NCI-H2196 (cell line): Measurements from ENCODE around the gene RNF183.
A peak's percentile ranks its signal among the peaks of the same experiment; 100 is the strongest.

Source experiments
- DNase-seq: peaks from one replicate; lab custom pipeline; 2025; ENCODE audit not compliant: unreplicated experiment; lab: John Stamatoyannopoulos, UW

Gene RNF183, protein sequence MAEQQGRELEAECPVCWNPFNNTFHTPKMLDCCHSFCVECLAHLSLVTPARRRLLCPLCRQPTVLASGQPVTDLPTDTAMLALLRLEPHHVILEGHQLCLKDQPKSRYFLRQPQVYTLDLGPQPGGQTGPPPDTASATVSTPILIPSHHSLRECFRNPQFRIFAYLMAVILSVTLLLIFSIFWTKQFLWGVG

DNA sequence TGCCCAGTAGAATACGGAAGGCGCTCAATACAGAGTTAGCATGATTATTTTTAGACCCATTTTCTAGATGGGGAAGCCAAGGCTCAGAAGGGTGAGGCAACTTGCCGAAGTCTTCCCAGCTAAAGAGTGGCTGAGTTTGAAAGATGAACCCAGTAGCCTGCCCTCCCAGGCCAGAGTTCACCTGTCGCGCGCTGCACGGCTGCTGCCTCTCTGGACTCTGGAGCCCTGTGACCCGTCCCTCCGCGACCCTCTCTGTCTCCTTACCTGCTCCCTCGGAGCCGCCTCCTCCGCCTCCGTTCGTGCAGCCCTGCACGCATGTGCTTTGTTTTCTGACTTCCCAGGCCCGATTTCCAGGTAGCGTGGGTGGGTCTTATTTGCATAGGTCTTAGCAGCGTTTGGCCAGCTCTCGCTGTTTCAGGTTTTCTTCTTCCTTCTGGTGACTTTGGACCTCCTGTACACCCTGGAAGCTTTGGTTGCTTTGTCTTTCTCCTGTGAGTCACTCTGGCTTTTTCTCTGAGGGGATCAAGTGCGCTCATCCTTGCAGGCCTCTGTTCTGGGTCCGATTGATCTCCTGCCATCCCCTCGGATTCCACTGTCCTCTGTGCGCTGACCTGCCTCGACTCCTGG is at the start of gene RNF183:
RNF183 (minus strand) TSS at position 585 of the 627 bp plus-strand sequence. CDS start 5,192 bp downstream, outside the sequence.
- no peak for DNase-seq

DNA sequence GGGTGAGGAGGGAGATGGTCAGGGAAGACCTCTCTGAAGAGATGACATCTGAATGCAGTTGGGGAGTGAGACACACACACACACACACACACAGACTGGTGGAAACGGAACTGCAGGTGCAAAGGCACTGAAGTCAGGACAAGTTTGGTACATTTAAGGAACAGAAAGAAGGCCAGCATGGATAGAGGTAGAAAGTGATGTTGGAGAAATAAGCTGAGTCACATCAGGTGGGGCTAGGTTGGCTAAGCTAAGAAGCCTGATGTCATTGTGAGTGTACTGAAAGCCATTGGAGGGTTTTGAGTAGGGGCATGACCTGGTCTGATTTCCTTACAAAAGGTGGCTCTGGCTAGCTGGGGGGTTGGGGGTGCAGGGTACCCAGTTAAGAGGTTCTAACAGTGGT is 49.2 kb upstream of the RNF183 start:
- DNase-seq: no peak

DNA sequence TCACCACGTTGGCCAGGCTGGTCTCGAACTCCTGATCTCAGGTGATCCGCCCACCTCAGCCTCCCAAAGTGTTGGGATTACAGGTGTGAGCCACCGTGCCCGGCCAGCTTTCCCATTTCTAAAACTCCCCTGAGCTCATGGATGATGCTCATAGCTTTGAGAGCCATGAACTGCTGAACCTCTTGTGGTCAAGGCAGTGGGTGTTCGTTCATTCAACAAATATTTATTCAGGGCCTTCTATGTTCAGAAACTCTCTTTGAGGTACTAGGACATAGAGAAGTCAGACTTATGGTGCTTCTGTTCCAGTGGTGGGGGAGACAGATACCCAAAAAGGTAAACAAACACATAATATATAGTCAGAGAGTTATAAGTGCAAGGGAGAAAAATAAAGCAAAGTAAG is 48.8 kb upstream of the RNF183 start:
- no peak for DNase-seq

DNA sequence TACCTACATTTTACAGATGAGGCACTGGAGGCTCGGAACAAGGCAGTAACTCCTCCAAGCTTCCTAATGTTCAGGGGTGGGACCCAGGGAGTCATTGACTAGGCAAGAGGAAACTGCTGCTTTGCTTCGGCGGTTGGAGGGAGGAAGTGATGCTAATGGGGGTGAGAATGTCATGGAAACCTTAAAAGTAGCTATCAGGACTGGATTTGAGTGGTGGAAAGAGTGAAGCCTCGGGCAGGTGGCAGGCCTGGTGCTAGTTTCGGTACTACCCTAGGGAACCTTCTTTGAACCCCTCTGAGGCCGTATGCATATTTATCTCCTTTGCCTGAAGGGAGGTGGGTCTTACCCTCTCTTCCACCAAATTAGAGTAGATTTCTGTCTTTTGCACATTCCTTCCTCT is 47.8 kb upstream of the RNF183 start:
- DNase-seq: no peak

DNA sequence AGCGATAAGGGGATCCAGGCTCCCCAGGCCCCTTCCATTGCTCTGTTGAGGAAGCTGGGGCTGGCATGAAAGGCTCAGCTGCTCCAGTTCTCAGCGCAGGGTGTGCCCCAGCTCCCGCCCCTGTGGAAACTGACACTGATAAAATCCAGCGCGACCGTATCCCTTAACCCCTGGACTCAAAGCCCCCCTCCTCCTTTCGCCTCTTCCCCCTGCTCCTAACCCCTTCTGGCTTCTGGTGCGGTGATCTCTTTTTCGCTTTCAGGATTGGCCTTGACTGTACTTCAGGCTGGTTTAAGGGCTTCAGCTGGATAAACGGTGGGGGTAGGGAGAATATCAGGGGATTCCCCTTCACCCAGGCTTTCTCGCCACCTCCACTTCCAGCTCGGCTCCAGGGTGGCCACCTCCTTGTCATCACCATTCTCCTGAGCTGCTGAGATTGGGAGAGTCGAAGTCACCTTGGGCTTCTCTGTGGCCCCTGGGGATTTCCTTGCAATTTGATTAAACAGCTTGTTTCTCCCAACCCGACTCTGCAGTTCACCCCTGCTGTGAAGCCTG is 47.0 kb upstream of the RNF183 start:
- DNase-seq: no peak

DNA sequence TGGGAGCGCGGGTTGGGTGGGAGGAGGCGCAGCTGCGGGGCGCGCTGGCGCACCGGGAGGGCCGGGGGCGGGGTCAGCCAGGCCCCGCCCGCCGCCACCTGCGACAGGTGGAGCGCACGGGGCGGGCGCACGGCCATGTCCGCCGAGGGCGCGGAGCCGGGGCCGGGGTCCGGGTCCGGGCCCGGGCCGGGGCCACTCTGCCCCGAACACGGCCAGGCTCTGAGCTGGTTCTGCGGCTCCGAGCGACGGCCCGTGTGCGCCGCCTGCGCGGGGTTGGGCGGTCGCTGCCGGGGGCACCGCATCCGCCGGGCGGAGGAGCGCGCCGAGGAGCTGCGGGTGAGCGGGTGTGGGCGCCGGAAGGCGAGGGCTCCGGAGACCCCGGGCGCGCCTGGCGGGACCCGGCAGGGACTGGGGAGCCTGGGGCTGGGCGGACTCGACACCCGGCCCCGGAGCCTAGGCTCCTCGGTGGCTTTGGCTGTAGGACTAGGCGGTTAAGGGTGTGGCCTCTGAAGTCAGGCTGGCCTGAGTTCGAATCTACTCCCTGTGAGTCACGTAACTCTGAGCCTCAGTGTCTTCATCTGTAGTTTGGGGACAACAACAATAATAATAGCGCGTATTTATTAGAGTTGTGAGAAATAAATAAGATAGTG is 46.4 kb upstream of the RNF183 start, which contains the start of gene BSPRY:
BSPRY (plus strand) TSS at position 97 of the 650 bp plus-strand sequence; CDS start at position 136, 39 bp downstream.
- no peak for DNase-seq

DNA sequence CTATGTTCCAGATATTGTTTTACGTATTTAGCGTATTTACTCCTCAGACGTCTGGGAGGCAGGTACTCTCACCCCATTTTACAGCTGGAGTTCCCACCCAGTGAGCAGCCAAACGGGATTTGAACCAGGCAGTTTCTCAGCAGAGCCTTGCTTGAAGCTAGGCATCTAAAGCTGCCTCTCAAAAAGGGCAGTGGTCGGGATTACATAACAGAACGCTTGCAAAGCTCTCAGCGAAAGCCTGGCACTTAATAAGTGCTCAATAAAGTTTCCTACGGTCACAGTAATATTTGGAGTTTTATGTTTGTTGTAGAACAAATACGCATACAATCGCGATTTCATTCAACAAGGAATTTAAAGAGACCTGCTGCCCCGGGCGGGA is 45.9 kb upstream of the RNF183 start:
- peak; percentile 69 for DNase-seq

DNA sequence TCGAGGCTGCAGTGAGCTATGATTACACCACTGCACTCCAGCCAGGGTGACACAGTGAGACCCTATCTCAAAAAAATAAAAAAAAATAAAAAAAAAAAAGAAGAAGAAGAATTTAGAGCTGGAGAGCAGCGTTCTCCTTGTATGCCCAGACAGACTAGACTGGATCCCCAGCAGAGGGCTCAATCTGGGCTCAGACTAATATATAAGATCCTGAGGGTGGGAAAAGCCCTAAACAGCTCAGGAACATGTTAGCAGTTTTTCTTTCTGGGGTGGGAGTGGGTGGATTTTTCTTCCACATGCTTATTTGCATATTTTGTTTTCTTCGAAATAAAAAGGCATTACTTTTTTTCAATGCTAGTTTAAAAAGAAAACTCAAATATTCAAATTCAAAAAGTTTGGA is 45.3 kb upstream of the RNF183 start:
- no peak for DNase-seq

DNA sequence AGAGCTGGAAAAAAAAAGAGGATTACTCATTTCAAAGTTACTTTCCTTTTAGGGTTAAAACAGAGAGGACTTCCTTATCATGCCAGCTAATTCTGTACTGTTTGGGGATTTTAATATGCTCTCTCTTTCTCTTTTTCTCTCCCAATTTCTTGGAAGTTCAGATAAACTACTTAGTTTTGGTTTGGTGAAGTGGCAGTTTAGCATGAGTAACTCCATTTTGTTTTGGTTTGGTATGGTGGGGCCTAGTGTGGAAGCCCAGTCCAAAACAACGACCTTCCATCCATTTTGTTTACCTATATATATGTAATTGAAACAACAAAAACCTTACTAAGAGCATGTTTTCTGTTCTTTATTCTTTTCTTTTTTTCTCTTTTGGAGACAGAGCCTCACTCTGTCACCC is 42.5 kb upstream of the RNF183 start:
- DNase-seq: no peak

DNA sequence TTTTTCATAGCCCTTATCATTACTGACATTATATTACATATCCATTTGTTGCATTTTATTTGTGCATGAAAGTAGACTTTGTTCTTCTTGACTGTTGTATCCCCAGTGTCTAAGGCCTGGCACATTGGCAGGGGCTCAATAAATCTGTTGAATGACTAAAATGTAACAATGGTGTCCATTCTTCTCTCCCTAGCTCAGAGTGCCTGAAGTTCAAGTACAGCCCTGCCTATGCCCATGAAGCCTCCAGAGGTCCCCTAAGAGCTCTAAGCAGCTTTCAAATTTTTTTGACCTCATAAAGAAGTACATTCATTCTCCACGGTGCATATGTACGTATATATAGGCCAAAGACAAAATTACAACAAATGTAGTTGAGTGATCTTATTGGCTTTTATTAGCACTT is 42.0 kb upstream of the RNF183 start:
- no peak for DNase-seq

DNA sequence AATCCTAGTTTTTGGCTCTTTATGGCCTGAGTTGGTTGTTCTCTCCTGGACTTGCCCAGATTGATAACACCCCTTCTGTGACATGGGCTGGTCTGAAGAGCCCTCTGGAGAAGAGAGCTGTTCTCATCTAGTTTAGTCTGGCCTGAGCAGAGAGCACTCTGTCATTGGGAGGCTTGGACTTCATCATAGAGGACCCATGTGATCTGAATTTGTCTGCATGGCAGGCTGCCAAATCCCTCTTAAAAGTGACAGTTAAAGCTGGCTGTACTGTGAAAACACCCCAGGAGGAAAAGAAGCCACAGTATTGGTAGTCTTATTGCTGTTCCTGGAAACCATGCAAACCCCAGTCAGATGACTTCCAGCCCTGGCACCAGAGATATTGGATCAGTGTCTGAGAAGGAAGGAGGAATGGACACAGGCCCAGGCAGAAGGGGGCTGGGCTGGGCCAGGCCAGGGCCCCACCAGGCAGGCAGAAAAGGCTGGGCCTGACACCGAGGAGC is 40.6 kb upstream of the RNF183 start:
- DNase-seq: peak; percentile 96

DNA sequence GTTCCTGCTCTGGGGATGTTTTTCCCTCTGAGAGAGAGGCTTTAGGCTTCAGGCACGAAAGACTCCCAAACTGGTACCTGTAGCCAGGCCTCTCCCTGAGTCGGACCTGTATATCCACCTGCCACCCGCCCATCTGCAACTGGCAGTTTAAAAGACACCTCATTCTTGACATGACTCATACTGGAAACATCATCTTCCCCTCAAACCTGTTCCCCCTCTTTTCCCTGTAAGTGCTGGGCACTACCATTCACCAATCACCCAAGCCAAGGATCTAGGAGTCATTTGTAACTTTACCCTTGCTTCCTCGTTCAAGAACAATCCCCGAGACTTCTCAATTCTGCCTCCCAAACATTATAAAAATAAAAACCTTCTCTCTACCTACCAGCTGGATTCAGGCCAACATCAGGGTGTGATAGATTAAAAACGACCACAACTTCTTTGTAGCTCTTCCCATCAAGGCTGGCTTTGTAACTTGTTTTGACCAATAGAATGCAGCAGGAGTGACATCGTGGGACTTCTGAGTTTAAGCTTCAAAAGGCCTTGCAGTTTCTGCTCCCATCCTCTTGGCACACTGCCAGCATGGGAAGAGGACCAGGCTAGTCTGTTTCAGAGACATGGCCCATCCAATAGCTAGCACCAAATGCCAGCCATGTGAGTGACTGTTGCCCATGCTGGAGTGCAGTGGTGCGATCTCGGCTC is 38.7 kb upstream of the RNF183 start:
- peak; percentile 92 for DNase-seq

DNA sequence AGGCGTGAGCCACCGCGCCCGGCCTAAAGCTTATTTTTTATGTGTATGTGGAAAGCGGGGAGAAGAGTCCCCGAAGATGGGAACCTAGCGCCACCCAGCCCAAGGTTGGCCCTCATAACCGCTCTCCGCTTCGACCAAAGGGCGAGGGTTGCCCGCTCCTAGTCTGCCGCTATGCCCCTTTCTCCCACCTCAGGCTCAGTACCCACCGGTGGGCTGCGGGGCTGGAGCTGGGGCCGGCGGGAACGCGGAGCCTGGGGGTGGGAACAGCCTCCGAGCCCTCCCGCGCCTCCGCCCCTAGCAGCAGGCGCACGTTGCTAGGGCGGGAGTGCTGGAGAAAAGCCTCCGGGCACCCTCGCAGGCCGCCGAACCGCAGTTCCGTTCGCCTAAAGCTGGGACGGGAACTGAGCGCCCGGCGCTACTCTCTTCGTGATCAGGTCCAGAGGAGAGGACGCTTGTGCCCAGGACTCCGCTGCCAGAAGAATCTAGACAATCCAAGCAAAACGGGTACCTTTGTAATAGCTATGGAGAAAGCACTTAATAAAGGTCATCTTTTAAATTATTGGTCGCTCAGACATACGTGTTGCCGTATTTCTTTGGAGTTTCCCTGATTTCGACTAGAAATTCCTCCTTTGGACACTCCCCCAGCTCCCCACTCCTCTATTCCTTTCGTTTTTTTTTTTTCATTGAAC is 37.0 kb upstream of the RNF183 start, which contains the start of gene WDR31:
WDR31 (minus strand) TSS at position 265 of the 689 bp plus-strand sequence. CDS start 8,253 bp downstream, outside the sequence.
- DNase-seq: peak; percentile 86

DNA sequence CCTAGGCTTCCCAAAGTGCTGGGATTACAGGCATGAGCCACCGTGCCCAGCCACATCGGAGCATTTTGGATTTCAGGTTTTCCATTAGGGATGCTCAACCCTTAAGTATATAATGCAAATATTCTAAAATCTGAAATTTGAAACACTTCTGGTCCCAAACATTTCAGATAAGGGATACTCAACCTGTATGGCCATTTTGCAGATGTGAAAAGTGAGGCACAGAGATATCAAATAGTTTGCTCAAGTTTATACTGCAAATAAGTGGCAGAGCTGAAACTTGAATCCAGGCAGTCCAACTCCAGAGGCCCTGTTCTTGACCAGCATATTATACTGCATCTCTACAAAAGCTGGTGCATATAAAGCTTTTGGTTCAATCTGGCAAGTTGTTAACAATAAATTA is 34.5 kb upstream of the RNF183 start:
- DNase-seq: no peak

DNA sequence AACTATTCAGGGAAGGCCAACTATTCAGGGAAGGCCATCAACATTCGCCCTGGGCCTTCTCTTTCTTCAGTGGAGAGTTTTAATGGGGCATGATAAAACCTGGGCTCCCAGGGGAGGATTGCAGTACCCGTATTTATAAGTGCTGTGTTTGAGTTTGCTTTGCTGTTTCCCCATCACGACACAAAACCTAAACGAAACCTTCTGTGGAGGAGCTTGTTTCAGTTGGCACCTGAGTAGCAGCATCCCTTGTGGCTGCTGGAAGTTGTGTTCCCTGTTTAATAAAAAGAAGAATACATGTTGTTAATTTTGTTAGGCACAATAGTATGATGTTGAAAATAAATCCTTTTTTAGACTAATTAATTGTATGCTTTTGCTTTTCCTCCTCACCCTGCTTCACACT is 28.6 kb upstream of the RNF183 start:
- no peak for DNase-seq

DNA sequence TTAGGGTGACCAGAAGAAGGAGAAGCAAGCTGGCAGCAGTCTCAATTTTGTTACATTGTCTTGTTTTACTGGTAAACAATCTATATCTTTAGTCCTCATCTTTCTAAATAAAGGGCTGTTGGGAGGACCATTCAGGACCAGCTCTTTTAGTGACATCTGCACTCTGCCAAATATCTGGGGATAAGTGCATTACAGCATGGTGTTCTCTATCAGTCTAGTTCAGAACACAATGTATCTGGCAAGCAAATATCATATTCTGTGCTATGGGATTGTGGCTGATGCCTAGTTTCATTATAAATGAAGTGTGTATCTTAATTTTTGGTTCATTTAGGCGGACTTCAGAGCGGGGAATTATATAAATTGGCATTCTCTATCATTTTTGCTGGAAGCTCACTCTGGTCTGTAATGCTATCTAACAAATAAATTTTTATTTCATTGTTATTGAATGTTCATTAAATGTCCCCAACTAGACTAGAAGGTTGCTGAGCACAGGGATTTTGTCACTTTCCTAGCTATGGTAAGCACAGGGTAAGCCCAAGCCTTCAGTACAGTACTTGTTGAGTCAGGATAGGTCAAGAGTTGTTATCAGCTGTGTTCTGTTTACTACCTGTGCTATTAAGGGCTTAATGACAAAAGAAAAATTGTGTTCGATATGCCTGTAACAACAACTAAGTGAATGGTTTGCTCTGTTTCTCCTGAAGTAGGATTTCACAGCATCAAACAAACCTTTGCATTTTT is 25.0 kb upstream of the RNF183 start:
- DNase-seq: no peak

DNA sequence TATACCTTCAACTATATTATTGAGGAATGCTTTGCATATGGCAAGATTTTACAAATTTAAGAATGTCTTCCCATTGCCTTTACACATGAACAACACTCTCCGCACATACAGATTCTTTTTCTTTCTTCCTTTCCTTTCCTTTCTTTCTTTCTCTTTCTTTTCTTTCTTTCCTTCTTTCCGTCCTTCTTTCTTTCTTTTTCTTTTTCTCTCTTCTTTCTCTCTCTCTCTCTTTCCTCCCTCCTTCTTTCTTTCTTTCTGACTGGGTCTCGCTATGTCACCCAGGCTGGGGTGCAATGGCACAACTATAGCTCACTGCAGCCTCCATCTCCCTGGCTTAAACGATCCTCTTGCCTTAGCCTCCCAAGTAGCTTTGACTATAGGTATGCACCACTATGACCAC is 23.1 kb upstream of the RNF183 start:
- DNase-seq: no peak

DNA sequence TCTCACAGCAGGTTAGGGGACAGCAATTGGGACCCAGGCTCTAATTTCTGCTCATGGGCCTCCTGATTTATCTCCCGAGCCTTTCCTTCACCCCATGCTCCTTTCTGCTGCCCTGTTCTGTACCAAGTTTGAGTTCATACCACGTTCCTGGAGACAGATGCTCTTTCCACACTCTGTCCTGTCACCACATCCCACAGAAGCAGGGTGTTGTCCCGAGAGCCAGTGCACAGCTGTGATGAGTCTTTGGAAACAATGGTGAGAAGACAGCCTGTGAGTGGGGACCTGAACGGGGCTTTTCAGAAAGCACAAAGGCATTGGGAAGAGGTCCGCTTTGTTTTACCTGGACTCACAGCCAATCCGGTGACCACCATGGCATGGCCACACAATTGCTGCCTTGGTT is 19.5 kb upstream of the RNF183 start:
- no peak for DNase-seq

DNA sequence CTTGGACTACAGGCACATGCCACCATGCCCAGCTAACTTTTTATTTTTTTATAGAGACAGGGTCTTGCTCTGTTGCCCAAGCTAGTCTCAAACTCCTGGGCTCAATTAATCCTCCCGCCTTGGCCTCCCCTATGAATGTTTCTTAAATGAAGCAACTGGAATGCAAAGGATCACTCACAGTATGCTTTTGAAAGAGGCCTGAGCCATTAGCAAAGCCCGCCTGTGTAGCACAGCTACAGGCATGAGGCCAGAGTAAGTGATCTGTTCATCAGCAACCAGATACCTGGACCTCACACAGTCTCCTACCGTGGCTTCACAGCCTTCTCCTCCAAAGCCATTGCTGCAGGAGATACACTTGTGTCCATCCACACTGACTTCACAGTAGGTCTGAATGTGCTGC is 16.9 kb upstream of the RNF183 start:
- no peak for DNase-seq

DNA sequence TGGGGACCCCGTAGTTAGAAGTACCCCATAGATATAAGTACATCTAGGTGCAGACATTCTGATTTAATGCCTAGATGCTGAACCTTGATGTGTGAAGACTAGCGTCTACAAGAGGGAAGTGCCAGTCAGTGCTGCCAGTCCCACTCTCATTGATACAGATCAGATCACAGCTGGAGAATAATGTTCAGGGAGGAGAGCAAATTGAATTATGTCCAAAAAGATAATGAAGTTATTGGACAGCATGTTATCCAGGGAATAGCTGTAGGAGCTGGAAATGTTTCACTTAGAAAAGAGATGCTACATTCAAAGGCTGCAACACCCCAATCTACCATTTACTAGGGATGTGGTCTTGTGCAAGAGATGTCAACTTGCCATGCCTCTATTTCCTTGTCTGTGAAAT is 15.9 kb upstream of the RNF183 start:
- no peak for DNase-seq
